Myocyte (in vitro differentiated cells): ENCODE measurements around the gene SEC24A. TPM values are rescaled to one million over a fixed set of nuclear protein-coding genes. Genes with fewer than 3 reads are reported as not detected.
"Not testable (repeated sequence)": the region's sequence is repeated elsewhere in the genome, so short reads cannot be mapped to it uniquely, and the experiment has no call there.

Experiments used
- DNase-seq: peaks from one replicate; pipeline ENCODE4 v3.0.0-alpha.2; 2012; ENCODE audit warnings: low read depth
- total RNA-seq: library from RNA; depleted of rRNA; stranded (reverse); fragments of >200 nt; gene quantifications from 2 replicates; pipeline ENCODE4 v1.2.3, GENCODE V29; 2014

Gene SEC24A
- total RNA-seq, 1 donor from 2014 or later = 29.0 TPM

DNA sequence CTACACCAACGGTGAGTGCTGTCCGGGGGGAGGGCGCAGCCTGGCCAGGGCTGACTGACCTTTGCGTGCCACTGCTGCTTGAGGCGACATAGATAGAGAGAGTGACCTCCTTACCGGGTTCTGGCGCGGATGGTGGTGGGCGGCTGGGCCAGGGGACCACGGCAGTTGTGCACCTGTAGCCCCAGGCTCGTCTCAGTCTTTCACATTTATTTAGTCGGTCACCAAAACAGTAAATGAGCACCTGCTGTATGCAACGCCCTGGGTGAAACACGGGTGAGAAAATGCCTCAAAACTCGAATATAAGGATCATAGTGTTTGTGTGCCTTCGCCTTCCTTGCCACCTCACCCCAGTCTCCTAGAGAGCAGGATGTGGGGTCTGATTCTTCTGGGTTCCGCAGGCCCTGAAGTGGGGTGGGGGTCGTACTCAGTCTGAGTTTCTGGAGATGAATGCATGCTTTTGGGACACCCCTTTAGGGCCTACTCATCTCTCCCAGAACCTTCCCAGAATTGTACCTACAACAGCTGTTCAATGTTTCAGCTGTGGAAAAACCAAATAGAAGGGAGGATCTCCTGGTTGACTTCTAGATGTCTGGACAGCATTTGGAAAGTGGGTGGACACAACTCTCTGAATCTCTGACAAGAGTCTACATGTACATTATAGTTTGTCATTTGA lies 714 bp downstream of the SEC24A start:
- peak; percentile 45 for DNase-seq

DNA sequence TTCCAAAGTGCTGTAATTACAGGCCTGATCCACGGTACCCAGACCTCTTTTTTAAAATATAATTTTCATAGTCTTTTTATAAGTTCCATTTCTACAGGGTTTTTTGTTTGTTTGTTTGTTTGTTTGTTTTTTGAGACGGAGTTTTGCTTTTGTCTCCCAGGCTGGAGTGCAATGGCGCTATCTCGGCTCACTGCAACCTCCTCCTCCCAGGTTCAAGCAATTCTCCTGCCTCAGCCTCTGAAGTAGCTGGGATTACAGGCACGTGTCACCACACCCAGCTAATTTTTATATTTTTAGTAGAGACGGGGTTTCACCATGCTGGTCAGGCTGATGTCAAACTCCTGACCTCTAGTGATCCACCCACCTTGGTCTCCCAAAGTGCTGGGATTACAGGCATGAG lies 2.1 kb downstream of the SEC24A start:
- not testable (repeated sequence) for DNase-seq

DNA sequence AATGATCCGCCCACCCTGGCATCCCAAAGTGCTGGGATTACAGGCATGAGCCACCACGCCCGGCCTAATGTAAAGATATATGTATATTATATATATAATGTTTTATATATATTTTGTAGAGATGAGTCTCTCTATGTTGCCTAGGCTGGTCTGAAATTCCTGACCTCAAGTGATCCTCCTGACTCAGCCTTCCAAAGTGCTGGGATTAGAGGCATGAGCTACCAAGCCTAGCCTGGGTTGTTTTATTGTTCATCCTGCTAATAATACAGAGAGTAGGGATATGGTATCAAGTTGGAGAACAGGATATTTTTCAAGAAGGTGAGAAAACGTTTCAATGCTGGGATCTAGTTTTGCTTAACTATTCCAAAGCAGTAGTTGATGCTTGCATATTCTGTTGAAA lies 2.9 kb downstream of the SEC24A start:
- DNase-seq = peak; percentile 12

- no peak for DNase-seq
Measured at GRCh38 chr5:134656690-134657089, 8.1 kb downstream of the SEC24A start.

DNA sequence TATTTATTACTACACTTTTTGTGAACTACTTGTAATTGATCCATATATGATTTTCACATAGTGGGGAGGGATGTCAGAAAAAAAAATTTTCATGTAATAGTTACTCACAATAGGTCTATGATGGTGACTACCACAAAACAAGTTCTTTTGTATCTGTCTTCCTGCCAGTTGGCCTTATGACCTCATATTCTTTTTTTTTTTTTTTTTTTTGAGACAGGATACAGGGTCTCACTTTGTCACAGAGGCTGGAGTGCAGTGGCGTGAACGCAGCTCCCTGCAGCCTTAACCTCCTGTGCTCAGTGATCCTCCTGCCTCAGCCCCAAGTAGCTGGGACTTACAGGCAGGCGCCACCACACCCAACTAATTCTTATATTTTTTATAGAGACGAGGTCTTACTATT lies 10.9 kb downstream of the SEC24A start:
- DNase-seq = no peak

DNA sequence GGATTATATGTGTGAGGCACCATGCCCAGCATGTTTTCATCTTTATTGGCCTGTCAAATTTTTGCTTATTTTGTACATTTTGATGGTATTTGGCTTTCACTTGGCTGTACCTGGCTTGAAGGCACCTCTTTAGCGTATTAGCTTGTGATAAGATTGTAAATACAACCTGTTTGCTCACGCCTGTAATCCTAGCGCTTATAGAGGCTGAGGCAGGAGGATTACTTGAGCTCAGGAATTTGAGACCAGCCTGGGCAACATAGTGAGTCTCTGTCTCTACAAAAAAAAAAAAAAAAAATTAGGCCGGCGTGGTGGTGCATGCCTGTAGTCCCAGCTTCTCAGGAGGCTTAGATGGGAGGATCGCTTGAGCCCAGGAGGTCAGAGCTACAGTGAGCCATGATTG lies 11.3 kb downstream of the SEC24A start:
- DNase-seq = no peak

GRCh38 chr5:134662971-134663370 lies 14.4 kb downstream of the SEC24A start:
- DNase-seq = no peak

DNA sequence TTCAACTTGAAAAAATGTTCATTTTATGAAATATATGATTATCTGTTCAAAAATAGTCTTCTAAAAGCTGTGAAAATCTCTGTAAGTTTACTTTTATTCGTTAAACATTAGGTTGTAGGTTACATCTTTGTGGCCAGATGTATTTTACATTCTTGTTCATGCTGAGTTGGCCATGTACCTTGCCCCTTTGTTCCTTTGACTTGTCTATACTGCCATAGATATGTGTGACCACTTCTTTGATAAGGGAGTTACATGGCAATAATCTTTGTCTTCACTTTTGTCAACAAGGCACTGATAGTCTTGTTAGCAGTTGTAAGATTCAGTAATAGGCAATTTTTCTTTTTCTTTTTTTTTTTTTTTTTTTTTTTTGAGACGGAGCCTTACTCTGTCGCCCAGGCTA lies 15.9 kb downstream of the SEC24A start:
- DNase-seq = no peak

DNA sequence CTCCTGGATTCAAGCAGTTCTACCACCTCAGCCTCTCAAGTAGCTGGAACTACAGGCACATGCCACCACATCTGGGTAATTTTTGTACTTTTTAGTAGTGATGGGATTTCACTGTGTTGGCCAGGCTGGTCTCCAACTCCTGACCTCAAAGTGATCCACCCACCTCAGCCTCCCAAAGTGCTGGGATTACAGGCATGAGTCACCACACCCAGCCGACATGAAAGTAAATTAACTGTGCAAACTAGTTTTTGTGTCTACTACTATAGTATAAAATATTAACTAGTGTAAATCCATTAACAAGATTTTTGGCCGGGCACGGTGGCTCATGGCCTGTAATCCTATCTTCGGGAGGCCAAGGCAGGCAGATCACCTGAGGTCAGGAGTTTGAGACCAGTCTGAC lies 25.0 kb downstream of the SEC24A start:
- not testable (repeated sequence) for DNase-seq

DNA sequence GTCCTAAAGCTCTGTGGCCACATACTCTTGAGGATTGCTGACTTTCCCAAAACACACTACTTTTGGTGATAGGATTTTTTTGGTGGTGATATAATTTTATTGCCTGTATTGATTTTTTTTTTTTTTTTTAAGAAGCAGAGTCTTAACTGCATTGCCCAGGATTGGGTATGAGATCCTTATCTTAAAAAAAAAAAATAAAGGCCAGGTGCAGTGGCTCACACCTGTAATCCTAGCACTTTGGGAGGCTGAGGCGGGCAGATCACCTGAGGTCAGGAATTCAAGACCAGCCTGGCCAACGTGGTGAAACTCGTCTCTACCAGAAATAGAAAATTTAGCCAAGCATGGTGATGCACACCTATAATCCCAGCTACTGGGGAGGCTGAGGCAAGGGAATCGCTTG lies 28.8 kb downstream of the SEC24A start:
- not testable (repeated sequence) for DNase-seq

- not testable (repeated sequence) for DNase-seq
Measured at GRCh38 chr5:134690144-134690543, 41.6 kb downstream of the SEC24A start.

DNA sequence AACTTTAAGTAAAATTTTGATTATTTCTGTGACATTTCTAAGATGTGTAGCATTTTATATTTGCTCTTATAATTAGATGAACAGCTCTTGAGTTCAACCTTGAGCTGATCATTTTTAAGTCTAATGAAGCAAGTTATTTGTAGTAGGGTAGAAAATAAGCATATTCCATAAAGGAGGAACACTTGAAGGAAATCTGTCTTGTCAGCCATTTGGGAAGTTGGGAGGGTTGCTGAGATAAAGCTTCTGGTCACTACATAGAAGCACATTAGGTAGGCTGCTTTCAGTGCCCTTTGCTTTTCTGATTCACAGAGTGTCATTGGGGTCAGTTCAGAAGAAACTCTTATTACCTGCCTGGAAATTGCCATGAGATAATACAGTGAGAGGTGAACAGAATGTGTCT lies 44.1 kb downstream of the SEC24A start:
- no peak for DNase-seq

- DNase-seq = no peak
Measured at GRCh38 chr5:134708301-134708700, 59.7 kb downstream of the SEC24A start.

DNA sequence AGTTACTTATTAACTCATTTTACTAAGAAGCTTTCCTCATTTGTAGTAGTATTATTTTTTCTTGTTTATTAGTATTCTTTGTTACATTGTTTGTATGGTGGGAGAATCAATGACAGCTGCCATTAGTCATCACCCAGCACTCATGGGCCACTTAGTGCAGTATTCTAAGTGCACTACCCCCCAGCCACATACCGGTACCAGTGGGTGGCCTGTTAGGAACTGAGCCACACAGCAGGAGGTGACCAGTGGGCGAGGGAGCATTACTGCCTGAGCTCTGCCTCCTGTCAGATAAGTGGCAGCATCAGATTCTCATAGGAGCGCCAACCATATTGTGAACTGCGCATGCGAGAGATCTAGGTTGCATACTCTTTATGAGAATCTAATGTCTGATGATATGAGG lies 65.5 kb downstream of the SEC24A start:
- DNase-seq = peak; percentile 60

DNA sequence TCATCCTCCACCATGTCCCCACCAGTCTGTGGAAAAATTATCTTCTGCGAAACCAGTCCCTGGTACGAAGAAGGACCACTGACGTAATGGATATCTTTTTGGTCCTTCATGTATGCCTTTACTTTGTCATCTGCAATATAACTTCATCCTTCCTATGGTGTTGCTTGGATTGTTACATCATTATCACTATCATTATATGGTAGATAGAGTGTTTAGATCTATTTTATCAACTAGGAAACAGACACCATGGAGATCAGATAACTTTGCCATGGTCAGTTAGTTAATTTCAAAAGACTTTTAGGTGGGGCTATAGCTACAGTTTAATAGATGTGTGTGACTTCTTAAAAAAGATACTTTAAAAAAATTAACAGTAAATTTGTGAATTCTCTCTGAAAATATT lies 66.0 kb downstream of the SEC24A start:
- no peak for DNase-seq

DNA sequence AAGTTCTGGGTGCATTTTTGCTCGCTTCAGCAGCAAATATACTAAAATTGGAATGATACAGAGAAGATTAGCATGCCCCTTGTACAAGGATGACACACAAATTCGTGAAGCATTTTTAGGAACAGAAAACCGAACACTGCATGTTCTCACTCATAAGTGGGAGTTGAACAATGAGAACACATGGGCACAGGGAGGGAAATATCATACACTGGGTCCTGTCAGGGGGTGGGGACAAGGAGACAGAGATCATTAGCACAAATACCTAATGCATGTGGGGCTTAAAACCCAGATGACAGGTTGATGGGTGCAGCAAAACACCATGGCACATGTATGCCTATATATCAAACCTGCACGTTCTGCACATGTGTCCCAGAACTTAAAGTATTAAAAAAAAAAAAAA lies 66.9 kb downstream of the SEC24A start:
- not testable (repeated sequence) for DNase-seq

DNA sequence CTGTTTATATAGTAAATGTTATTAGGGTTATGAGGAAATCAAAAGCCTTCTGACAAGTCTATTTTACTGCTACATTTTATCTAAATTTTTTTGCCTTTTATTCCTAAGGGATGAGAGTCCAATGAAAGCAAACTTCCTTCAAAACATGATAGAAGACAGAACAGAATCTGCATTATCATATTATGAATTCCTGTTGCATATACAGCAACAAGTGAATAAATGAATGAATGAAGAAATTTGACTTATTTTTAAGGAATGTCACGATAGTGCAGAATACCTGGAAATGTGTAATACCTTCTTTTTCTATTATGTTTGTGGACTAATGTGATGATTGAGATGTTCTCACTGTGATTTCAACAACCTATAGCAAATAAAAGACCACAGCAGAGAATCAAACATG lies 76.3 kb downstream of the SEC24A start:
- DNase-seq = no peak

GRCh38 chr5:134732819-134733218 lies 84.2 kb downstream of the SEC24A start:
- no peak for DNase-seq

DNA sequence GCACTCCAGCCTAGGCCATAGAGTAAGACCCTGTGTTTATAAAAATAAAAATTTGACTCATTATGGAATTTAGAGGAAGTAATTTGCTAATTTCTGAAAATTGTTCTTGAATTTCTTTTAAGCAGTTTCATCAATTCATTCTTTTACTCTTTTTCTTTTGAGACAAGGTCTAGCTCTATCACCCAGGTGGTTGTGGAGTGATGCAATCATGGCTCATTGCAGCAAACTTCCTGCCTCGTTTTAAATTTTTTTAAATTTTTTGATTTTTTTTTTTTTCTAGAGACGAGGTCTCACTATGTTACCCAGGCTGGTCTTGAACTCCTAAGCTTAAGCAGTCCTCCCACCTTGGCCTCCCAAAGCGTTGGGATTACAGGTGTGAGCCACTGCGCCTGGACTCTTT lies 86.7 kb downstream of the SEC24A start:
- DNase-seq = no peak

DNA sequence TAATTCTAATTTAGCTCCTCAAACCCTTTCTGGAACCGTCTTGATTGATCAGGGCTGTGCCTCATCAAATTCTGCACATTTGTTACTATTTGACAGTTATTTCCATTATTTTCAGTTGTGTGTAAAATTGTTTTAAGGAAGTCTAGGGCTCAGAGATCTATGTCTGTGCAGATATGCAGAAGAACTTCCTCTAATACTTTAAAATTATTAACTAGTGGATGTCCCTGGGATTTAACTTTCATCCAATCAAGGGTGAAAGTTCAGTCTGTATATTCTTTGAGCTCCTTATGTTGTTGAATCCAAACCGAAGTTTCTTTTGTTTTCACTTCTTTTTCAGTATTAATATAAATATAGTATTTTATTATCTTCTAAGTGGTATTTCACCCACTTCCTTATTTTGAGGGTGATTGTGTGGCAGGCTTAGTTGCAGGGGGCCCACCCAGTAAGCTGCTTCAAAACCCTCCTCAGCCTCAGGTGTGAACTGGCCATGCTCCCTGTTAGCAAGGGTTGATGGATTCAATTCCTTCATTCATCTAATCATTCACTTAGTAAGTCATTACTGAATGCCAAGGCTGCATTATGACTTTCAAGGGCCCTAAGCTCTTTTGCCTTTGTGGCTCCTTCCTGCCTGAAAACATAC lies 87.7 kb downstream of the SEC24A start:
- no peak for DNase-seq

GRCh38 chr5:134738133-134738962 lies 89.8 kb downstream of the SEC24A start, which contains the start of gene CAMLG:
Gene CAMLG (plus strand): TSS chr5:134738548. CDS start chr5:134738621, 73 bp downstream.
- peak; percentile 99 for DNase-seq
